Measurements from ENCODE around the gene MIF. TPM values are rescaled to one million over a fixed set of nuclear protein-coding genes. Genes with fewer than 3 reads are reported as not detected.

The MIF gene
- total and polyA plus RNA-seq, 2 of the 4 experiments (the other 2 are of a cell fraction): 123 to 530 TPM

DNA sequence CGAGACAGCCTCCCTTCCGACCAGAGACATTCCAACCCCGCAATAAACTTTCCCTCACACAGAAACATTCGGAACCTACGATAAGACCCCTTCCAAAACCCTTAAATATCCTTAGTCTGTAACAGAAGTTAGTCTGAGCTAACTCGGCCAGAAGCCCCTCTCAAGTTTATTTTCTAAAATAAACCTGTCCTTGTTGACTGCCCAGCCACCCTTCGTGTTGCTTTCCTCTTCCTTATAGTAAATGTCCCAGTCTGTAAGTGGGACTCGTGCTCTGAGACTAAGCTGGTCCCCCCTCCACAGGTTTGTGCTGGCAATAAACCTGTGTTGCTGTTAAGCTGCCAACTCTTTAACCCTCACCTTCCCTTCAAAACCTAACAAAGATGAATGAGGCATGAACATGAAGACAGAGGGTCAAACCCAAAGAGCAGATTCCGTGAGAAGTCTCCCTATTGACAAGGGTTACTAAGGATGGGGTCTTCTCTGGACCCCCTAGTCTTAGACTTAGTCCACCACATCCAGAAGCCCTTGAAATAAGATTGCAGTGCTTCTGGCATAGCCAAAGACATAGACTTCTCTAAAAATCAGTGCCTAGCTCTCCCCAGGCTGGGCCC is 18.2 kb downstream of the MIF start:
- Histone ChIP-seq H2BK20ac (ENCODE audit: low read depth, low read length) (no peak overlapping the region), H3K27ac (ENCODE audit: insufficient read depth, low read length) (no peak overlapping the region), H2AK9ac (replicated peaks; ENCODE audit: low read depth, low read length, poor library complexity) (no peak overlapping the region), H2BK120ac (ENCODE audit: low read depth, low read length) (no peak overlapping the region), H2BK15ac (ENCODE audit: low read depth, low read length) (no peak overlapping the region), H3K4me2 (ENCODE audit: low read depth, low read length) (no peak overlapping the region), H3K56ac (ENCODE audit: extremely low read depth, insufficient read depth, low read length) (no peak overlapping the region), H3K23ac (ENCODE audit: low read depth, low read length) (no peak overlapping the region), H3K9me3 (ENCODE audit: control insufficient read depth, insufficient read depth, low read length) (no peaks in the 10 kb centered on the region), H3K27me3 (ENCODE audit: control insufficient read depth, insufficient read depth, low read length) (no peaks in the 10 kb centered on the region), H4K20me1 (ENCODE audit: insufficient read depth, low read length) (no peaks in the 10 kb centered on the region), H3K79me1 (ENCODE audit: low read depth in 1 of 2, low read length in 2 of 2) (peaks cover 0 to 8% of the 10 kb centered on the region in 2 experiments; a peak in 2 of 4 replicates), H3K9me1 (ENCODE audit: insufficient read depth, low read length) (no peaks in the 10 kb centered on the region; the same call in 1 of the 2 replicates), H3K14ac (replicated peaks; ENCODE audit: low read depth, low read length) (no peak overlapping the region), H3K18ac (ENCODE audit: low read depth, low read length) (no peak overlapping the region), H3K4me3 (ENCODE audit: insufficient read depth, low read depth, low read length) (no peak overlapping the region), H3K4ac (ENCODE audit: low read depth, low read length) (no peak overlapping the region), H4K8ac (ENCODE audit: low read depth in 2 of 2, low read length in 2 of 2) (no peak overlapping the region; a peak in 1 of 4 replicates), H3K9ac (ENCODE audit: low read depth, low read length) (no peak overlapping the region), H2AFZ (replicated peaks; ENCODE audit: low read length, poor library complexity) (no peak overlapping the region), H4K91ac (ENCODE audit: insufficient read depth, low read depth, low read length) (no peak overlapping the region), H2AK5ac (ENCODE audit: low read depth, low read length) (no peak overlapping the region), H2BK5ac (ENCODE audit: low read depth, low read length, poor library complexity, severe bottlenecking) (no peak overlapping the region), H4K5ac (ENCODE audit: low read depth, low read length) (no peak overlapping the region), H3K36me3 (ENCODE audit: control insufficient read depth, insufficient read depth, low read length) (no peaks in the 10 kb centered on the region), H3K4me1 (ENCODE audit: control insufficient read depth, insufficient read depth, low read length) (peaks cover 3% of the 10 kb centered on the region; the same call in 1 of the 2 replicates)
- no peak for DNase-seq
- ChIA-PET CTCF (no interaction called here), POLR2A (ENCODE audit: unreplicated experiment) (no interaction called here)
- dilution Hi-C loops (cut with HindIII; ENCODE audit: low sequenced_read_pairs, unreplicated experiment) (no loop called here), in situ Hi-C loops (cut with MboI; ENCODE audit: low sequenced_read_pairs) (no loop called here), intact Hi-C loops (cut with micrococcal nuclease) (no loop called here)
- no peak for TF ChIP-seq RCOR1 (IDR thresholded peaks at IDR 0.05; ENCODE audit: insufficient replicate concordance, low read length)
- TF ChIP-seq RFX5 (IDR thresholded peaks at IDR 0.05; ENCODE audit: low read depth, low read length): no peak
- TF ChIP-seq SMC3 (IDR thresholded peaks at IDR 0.05; ENCODE audit: low read depth, low read length): no peak
- no peak for TF ChIP-seq FOS (IDR thresholded peaks at IDR 0.05; ENCODE audit: low read depth, low read length)
- TF ChIP-seq, protein P1, sequence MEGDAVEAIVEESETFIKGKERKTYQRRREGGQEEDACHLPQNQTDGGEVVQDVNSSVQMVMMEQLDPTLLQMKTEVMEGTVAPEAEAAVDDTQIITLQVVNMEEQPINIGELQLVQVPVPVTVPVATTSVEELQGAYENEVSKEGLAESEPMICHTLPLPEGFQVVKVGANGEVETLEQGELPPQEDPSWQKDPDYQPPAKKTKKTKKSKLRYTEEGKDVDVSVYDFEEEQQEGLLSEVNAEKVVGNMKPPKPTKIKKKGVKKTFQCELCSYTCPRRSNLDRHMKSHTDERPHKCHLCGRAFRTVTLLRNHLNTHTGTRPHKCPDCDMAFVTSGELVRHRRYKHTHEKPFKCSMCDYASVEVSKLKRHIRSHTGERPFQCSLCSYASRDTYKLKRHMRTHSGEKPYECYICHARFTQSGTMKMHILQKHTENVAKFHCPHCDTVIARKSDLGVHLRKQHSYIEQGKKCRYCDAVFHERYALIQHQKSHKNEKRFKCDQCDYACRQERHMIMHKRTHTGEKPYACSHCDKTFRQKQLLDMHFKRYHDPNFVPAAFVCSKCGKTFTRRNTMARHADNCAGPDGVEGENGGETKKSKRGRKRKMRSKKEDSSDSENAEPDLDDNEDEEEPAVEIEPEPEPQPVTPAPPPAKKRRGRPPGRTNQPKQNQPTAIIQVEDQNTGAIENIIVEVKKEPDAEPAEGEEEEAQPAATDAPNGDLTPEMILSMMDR (conservative IDR thresholded peaks at IDR 0.05; ENCODE audit: low read depth, low read length): no peak
- TF ChIP-seq, protein P2, sequence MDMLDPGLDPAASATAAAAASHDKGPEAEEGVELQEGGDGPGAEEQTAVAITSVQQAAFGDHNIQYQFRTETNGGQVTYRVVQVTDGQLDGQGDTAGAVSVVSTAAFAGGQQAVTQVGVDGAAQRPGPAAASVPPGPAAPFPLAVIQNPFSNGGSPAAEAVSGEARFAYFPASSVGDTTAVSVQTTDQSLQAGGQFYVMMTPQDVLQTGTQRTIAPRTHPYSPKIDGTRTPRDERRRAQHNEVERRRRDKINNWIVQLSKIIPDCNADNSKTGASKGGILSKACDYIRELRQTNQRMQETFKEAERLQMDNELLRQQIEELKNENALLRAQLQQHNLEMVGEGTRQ (IDR thresholded peaks at IDR 0.05; ENCODE audit: low read depth, low read length): no peak
- no peak for TF ChIP-seq MAZ (IDR thresholded peaks at IDR 0.05; ENCODE audit: borderline replicate concordance, low read depth, low read length)
- TF ChIP-seq CHD1 (IDR thresholded peaks at IDR 0.05; ENCODE audit: low read depth, low read length): no peak
- no peak for TF ChIP-seq RAD21 (IDR thresholded peaks at IDR 0.05; ENCODE audit: low read length)
- TF ChIP-seq BHLHE40 (IDR thresholded peaks at IDR 0.05; ENCODE audit: low read depth, low read length): no peak
- TF ChIP-seq, protein P3, sequence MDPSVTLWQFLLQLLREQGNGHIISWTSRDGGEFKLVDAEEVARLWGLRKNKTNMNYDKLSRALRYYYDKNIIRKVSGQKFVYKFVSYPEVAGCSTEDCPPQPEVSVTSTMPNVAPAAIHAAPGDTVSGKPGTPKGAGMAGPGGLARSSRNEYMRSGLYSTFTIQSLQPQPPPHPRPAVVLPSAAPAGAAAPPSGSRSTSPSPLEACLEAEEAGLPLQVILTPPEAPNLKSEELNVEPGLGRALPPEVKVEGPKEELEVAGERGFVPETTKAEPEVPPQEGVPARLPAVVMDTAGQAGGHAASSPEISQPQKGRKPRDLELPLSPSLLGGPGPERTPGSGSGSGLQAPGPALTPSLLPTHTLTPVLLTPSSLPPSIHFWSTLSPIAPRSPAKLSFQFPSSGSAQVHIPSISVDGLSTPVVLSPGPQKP (IDR thresholded peaks at IDR 0.05; ENCODE audit: borderline replicate concordance, low read depth, low read length): no peak
- TF ChIP-seq MAFK (IDR thresholded peaks at IDR 0.05; ENCODE audit: low read depth, low read length): no peak
- no peak for TF ChIP-seq POLR2A (IDR thresholded peaks at IDR 0.05; ENCODE audit: low read depth, low read length)
- no peak for TF ChIP-seq NFE2L2 (IDR thresholded peaks at IDR 0.05; ENCODE audit: low read depth, low read length)
- no peak for TF ChIP-seq CEBPB (IDR thresholded peaks at IDR 0.05; ENCODE audit: low read depth, low read length)
- TF ChIP-seq MXI1 (IDR thresholded peaks at IDR 0.05; ENCODE audit: borderline replicate concordance, low read depth, low read length): no peak
- no peak for ATAC-seq (ENCODE audit: low read depth)
- no TSS peak for BruUV-seq (replicated peaks)
- 100% methylated on average over 2 of the region's 9 CpGs; no CpG with 5 or more reads in 1 of the 2 experiments for WGBS, 2 experiments (ENCODE audit: extremely low coverage in 2 of 2, insufficient read length in 1 of 2)
